B cell (primary cell): ENCODE results near the gene BMPR1A. TPM values are rescaled to one million over a fixed set of nuclear protein-coding genes. Genes with fewer than 3 reads are reported as not detected.

Experiments
- ATAC-seq: fragments of 200-7000 bp; cut with Tn5 transposase; one replicate; pipeline ENCODE4 v1.10.0; 2021; ENCODE audit warnings: low read depth, mild to moderate bottlenecking, moderate number of reproducible peaks, moderate library complexity
- CTCF ChIA-PET: fragments of 350-600 bp; sonication (Branson Sonifier 250); formaldehyde crosslinking; loops from one replicate; lab custom pipeline; 2021; ENCODE audit warnings: antibody characterized with exemption, inconsistent platforms; lab: Charles Lee
- POLR2A ChIA-PET: fragments of 350-600 bp; sonication (Branson Sonifier 250); formaldehyde crosslinking; loops from one replicate; lab custom pipeline; 2021; ENCODE audit warnings: antibody characterized with exemption; lab: Charles Lee
- DNase-seq: peaks from one replicate; pipeline ENCODE4 v3.0.0; 2013
- H2AFZ ChIP-seq: 2 replicates; pipeline ENCODE4 v1.6.1; 2012; ENCODE audit warnings: mild to moderate bottlenecking, low read depth, low read length; ENCODE audit not compliant: insufficient read depth, poor library complexity, severe bottlenecking
- H3K27ac ChIP-seq, 2 donors: 1 replicate in 1 of 2; 2 replicates in 1 of 2; pipeline ENCODE4 v1.5.1; 2012 to 2013; ENCODE audit warnings: low read length in 2 of 2, mild to moderate bottlenecking in 2 of 2, moderate library complexity in 1 of 2
- H3K27me3 ChIP-seq, 4 experiments: fragments of 200-600 bp in 1 of 4; sonication (generic) in 1 of 4; replicated peaks in 1 of 4; 1 replicate in 2 of 4; 2 replicates in 2 of 4; pipeline versions ENCODE4 v1.6.1 to v1.7.0; 2013 to 2016; ENCODE audit warnings: low read length in 3 of 4, mild to moderate bottlenecking in 2 of 4, mixed read lengths in 1 of 4, moderate library complexity in 1 of 4; ENCODE audit not compliant: insufficient read depth in 4 of 4, control insufficient read depth in 3 of 4; ENCODE audit errors: control extremely low read depth in 1 of 4
- H3K36me3 ChIP-seq, 2 experiments: replicated peaks in 1 of 2; 1 replicate in 1 of 2; 2 replicates in 1 of 2; pipeline versions ENCODE4 v1.6.1 to v1.7.1; 2013; ENCODE audit warnings: low read length in 1 of 2; ENCODE audit not compliant: insufficient read depth in 2 of 2, control insufficient read depth in 1 of 2; ENCODE audit errors: control extremely low read depth in 1 of 2, extremely low read depth in 1 of 2
- H3K4me1 ChIP-seq, 2 donors: fragments of 200-600 bp in 1 of 2; sonication (generic) in 1 of 2; 1 replicate in 1 of 2; 2 replicates in 1 of 2; pipeline versions ENCODE4 v1.5.1 to v1.6.1; 2013 to 2017; ENCODE audit warnings: low read length in 2 of 2; ENCODE audit not compliant: control insufficient read depth in 2 of 2, insufficient read depth in 2 of 2
- H3K4me2 ChIP-seq: replicated peaks from 2 replicates; pipeline ENCODE3; 2012; ENCODE audit warnings: mild to moderate bottlenecking, low read depth, low read length; ENCODE audit not compliant: poor library complexity, severe bottlenecking
- H3K4me3 ChIP-seq, 5 experiments: fragments of 200-600 bp in 1 of 5; sonication (generic) in 1 of 5; 1 replicate in 3 of 5; 2 replicates in 2 of 5; pipeline versions ENCODE4 v1.5.1 to v1.7.0; 2011 to 2016; ENCODE audit warnings: low read length in 4 of 5, mild to moderate bottlenecking in 4 of 5, low read depth in 2 of 5, control low read depth in 1 of 5, moderate library complexity in 1 of 5; ENCODE audit not compliant: insufficient read depth in 1 of 5; ENCODE audit errors: control extremely low read depth in 1 of 5, extremely low read depth in 1 of 5
- H3K79me2 ChIP-seq: fragments of 200-600 bp; sonication (generic); one replicate; pipeline ENCODE4 v1.6.0; 2016; ENCODE audit warnings: low read length; ENCODE audit not compliant: control insufficient read depth, insufficient read depth
- H3K9ac ChIP-seq: fragments of 200-600 bp; sonication (generic); 2 replicates; pipeline ENCODE4 v1.6.1; 2017; ENCODE audit warnings: mild to moderate bottlenecking, low read length, moderate library complexity
- H3K9me3 ChIP-seq, 3 donors: one replicate each; pipeline versions ENCODE4 v1.6.1 to v1.7.1; 2013; ENCODE audit warnings: low read length in 2 of 3; ENCODE audit not compliant: control insufficient read depth in 2 of 3, insufficient read depth in 1 of 3; ENCODE audit errors: control extremely low read depth in 1 of 3
- H4K20me1 ChIP-seq: 2 replicates; pipeline ENCODE4 v1.6.0; 2012; ENCODE audit warnings: mild to moderate bottlenecking, low read length; ENCODE audit not compliant: insufficient read depth, control insufficient read depth, poor library complexity, severe bottlenecking
- H3K27ac Mint-ChIP-seq: one replicate; pipeline ENCODE4 v1.8.0; 2021; ENCODE audit warnings: mixed read lengths
- H3K27me3 Mint-ChIP-seq: one replicate; pipeline ENCODE4 v1.8.0; 2021; ENCODE audit warnings: mixed read lengths
- H3K4me1 Mint-ChIP-seq: one replicate; pipeline ENCODE4 v1.8.0; 2021; ENCODE audit warnings: mixed read lengths
- H3K4me3 Mint-ChIP-seq: one replicate; pipeline ENCODE4 v1.8.0; 2021; ENCODE audit warnings: mixed read lengths
- H3K9me3 Mint-ChIP-seq: one replicate; pipeline ENCODE4 v1.8.0; 2022; ENCODE audit warnings: mixed read lengths; ENCODE audit not compliant: insufficient read depth
- EZH2 ChIP-seq: IDR thresholded peaks from 2 replicates; pipeline ENCODE4 v1.6.1; 2012; ENCODE audit warnings: borderline replicate concordance, low read depth, mild to moderate bottlenecking, moderate library complexity, low read length; ENCODE audit not compliant: insufficient read depth, poor library complexity, severe bottlenecking
- WGBS: methylation state at CpG from one replicate; pipeline ENCODE4 v1.1.5; 2013; ENCODE audit warnings: missing lambda C conversion rate; ENCODE audit not compliant: insufficient coverage; 5-methylcytosine and 5-hydroxymethylcytosine counted together
- intact Hi-C: fragments of 100-400 bp; cut with micrococcal nuclease; formaldehyde crosslinking; loops from one replicate; pipeline ENCODE4 v1.10.0; 2022
- polyA plus RNA-seq: library from polyadenylated mRNA; depleted of rRNA; stranded (reverse); fragments of >200 nt; gene quantifications from 2 replicates; pipeline ENCODE4 v1.2.3, GENCODE V29; 2012
- total RNA-seq, 2 donors: library from RNA; stranded (reverse); fragments of 120-200 nt in 1 of 2; gene quantifications; 1 replicate in 1 of 2; 2 replicates in 1 of 2; pipeline versions ENCODE4 v1.2.3 to v1.2.4, GENCODE V29; 2013 to 2022
- TF ChIP-seq, protein P1 (sequence below): fragments of 200-600 bp; IDR thresholded peaks from one replicate; pipeline ENCODE4 v1.8.0; 2022; ENCODE audit warnings: antibody characterized with exemption, mild to moderate bottlenecking

The BMPR1A gene
- total and polyA plus RNA-seq, 2 donors (not counting 1 experiment from before 2014, with no cell fraction given): 1.9 to 15.1 TPM

GRCh38 chr10:86755454-86755739 is 1.0 kb upstream of the BMPR1A start:
- Histone ChIP-seq H3K27me3 (peaks cover 3 to 29% (median 20%) of the 10 kb centered on the region in 4 experiments), H3K9me3 (no peaks in the 10 kb centered on the region), H4K20me1 (no peaks in the 10 kb centered on the region), H3K4me2 (peak overlapping the region; percentile 95), H3K36me3 (no peaks in the 10 kb centered on the region), H3K4me1 (peaks cover 37 to 39% of the 10 kb centered on the region in 2 donors), H3K4me3 (peak overlapping the region; percentile 28 to 81 (median 71)), H3K79me2 (peaks cover 7% of the 10 kb centered on the region), H3K27ac (no peak overlapping the region), H3K9ac (peak overlapping the region; percentile 78), H2AFZ (peak overlapping the region; percentile 93)
- ATAC-seq: no peak
- Mint-ChIP-seq H3K27ac (peak overlapping the region; percentile 74), H3K27me3 (peaks cover 27% of the 10 kb centered on the region), H3K4me1 (peaks cover 44% of the 10 kb centered on the region), H3K4me3 (peak overlapping the region; percentile 90), H3K9me3 (no peaks in the 10 kb centered on the region)
- ChIA-PET POLR2A (no interaction called here), CTCF (interaction anchor here (1.1 kb wide), 1 partner anchor 43 kb away, joined by 4 read pairs; no protein-coding TSS in a partner anchor)
- DNase-seq: no peak
- peak; percentile 16 for TF ChIP-seq EZH2
- TF ChIP-seq, protein P1, sequence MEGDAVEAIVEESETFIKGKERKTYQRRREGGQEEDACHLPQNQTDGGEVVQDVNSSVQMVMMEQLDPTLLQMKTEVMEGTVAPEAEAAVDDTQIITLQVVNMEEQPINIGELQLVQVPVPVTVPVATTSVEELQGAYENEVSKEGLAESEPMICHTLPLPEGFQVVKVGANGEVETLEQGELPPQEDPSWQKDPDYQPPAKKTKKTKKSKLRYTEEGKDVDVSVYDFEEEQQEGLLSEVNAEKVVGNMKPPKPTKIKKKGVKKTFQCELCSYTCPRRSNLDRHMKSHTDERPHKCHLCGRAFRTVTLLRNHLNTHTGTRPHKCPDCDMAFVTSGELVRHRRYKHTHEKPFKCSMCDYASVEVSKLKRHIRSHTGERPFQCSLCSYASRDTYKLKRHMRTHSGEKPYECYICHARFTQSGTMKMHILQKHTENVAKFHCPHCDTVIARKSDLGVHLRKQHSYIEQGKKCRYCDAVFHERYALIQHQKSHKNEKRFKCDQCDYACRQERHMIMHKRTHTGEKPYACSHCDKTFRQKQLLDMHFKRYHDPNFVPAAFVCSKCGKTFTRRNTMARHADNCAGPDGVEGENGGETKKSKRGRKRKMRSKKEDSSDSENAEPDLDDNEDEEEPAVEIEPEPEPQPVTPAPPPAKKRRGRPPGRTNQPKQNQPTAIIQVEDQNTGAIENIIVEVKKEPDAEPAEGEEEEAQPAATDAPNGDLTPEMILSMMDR: no peak
- intact Hi-C loops: loop anchor here (2.0 to 5.0 kb wide), 2 partner anchors 339 to 353 kb away; partner anchors contain the start of genes GLUD1 and SHLD2
- 6% methylated on average over 7 of the region's 9 CpGs for WGBS

GRCh38 chr10:86755740-86756510 is 494 bp upstream of the BMPR1A start:
- Histone ChIP-seq H3K9me3 (no peaks in the 10 kb centered on the region), H3K4me1 (peaks cover 37 to 39% of the 10 kb centered on the region in 2 donors), H3K4me3 (peak overlapping the region; percentile 28 to 81 (median 71)), H3K9ac (peak overlapping the region; percentile 78), H3K27ac (no peak overlapping the region), H3K4me2 (peak overlapping the region; percentile 95), H3K27me3 (peaks cover 3 to 29% (median 23%) of the 10 kb centered on the region in 4 experiments), H2AFZ (peak overlapping the region; percentile 93), H4K20me1 (no peaks in the 10 kb centered on the region), H3K79me2 (peaks cover 9% of the 10 kb centered on the region), H3K36me3 (no peaks in the 10 kb centered on the region)
- DNase-seq (peak; percentile 86), ATAC-seq (peak; percentile 91)
- CTCF ChIA-PET: interaction anchor here (0.8 to 1.1 kb wide), 2 partner anchors 44 to 63 kb away, joined by 4 read pairs; no protein-coding TSS in a partner anchor
- 1% methylated on average over 88 of the region's 89 CpGs for WGBS
- Mint-ChIP-seq H3K27me3 (peaks cover 26% of the 10 kb centered on the region), H3K4me3 (peak overlapping the region; percentile 90), H3K4me1 (peaks cover 44% of the 10 kb centered on the region), H3K27ac (peak overlapping the region; percentile 67), H3K9me3 (no peaks in the 10 kb centered on the region)
- POLR2A ChIA-PET: no interaction called here
- intact Hi-C loops: loop anchor here (1.0 to 5.0 kb wide), 5 partner anchors 45 to 354 kb away; partner anchors contain the start of genes GLUD1, SHLD2 and WAPL
- TF ChIP-seq, protein P1: no peak
- no peak for TF ChIP-seq EZH2
